Aorta (tissue), 5 donors: ENCODE results near the gene CYSRT1. TPM values are rescaled to one million over a fixed set of nuclear protein-coding genes. Genes with fewer than 3 reads are reported as not detected.

Source experiments
- ATAC-seq: fragments of 200-7000 bp; cut with Tn5 transposase; one replicate; pipeline ENCODE4 v1.9.1; 2022; ENCODE audit warnings: moderate library complexity; ENCODE audit not compliant: low FRiP score
- DNase-seq, 2 donors: peaks; one replicate each; pipeline ENCODE4 v3.0.0-alpha.2; 2020
- H3K27ac ChIP-seq, 2 donors: one replicate each; pipeline ENCODE4 v1.5.1; 2013; ENCODE audit warnings: low read length in 2 of 2, mild to moderate bottlenecking in 2 of 2, moderate library complexity in 2 of 2, control low read depth in 1 of 2, inconsistent platforms in 1 of 2, low read depth in 1 of 2
- H3K27me3 ChIP-seq, 2 donors: one replicate each; pipeline ENCODE4 v1.6.1; 2013; ENCODE audit warnings: control low read depth in 1 of 2, low read length in 1 of 2, mild to moderate bottlenecking in 1 of 2, moderate library complexity in 1 of 2; ENCODE audit not compliant: insufficient read depth in 2 of 2, control insufficient read depth in 1 of 2
- H3K36me3 ChIP-seq, 2 donors: one replicate each; pipeline ENCODE4 v1.6.1; 2013; ENCODE audit warnings: control low read depth in 1 of 2, low read length in 1 of 2, mild to moderate bottlenecking in 1 of 2; ENCODE audit not compliant: insufficient read depth in 2 of 2, control insufficient read depth in 1 of 2
- H3K4me1 ChIP-seq, 2 donors: one replicate each; pipeline ENCODE4 v1.6.1; 2013; ENCODE audit warnings: low read length in 2 of 2, control low read depth in 1 of 2, mild to moderate bottlenecking in 1 of 2, moderate library complexity in 1 of 2; ENCODE audit not compliant: insufficient read depth in 2 of 2, control insufficient read depth in 1 of 2
- H3K4me3 ChIP-seq, 2 donors: one replicate each; pipeline ENCODE4 v1.5.1; 2013; ENCODE audit warnings: low read length in 2 of 2, control low read depth in 1 of 2, mild to moderate bottlenecking in 1 of 2
- H3K9me3 ChIP-seq: one replicate; pipeline ENCODE4 v1.6.1; 2013; ENCODE audit warnings: mild to moderate bottlenecking, low read length; ENCODE audit not compliant: control insufficient read depth
- whole genome bisulfite sequencing, 2 donors: extraction: QIAGEN DNeasy Blood & Tissue Kit; methylation state at CpG; one replicate each; pipeline ENCODE4 v1.1.7; 2013; 5-methylcytosine and 5-hydroxymethylcytosine counted together
- intact Hi-C, 2 donors: fragments of 100-400 bp; cut with DNase I; formaldehyde crosslinking; loops; one replicate each; pipeline versions ENCODE4 v1.14.2 to v1.15.0; 2022
- polyA plus RNA-seq, 2 donors: library from polyadenylated mRNA; stranded (reverse); fragments of 200-250 nt; gene quantifications; one replicate each; pipeline ENCODE4 v1.2.3, GENCODE V29; 2013
- total RNA-seq, 2 donors: library from RNA; stranded (reverse); fragmentation: NEBNext Ultra II Directional; extraction: Animal tissue kit (Norgen Biotek cat#: 25700); gene quantifications; one replicate each; pipeline ENCODE4 v1.2.1, GENCODE V29; 2021
- donor health status: healthy with polysubstance abuse.
- donor health status: Bipolar disorder and iron deficiency.
- donor health status: DM: no; HTN: no; CAD: no.
- donor health status: DM: no; HTN: no; CAD: no.
- donor health status: DM: yes; HTN: yes; CAD: no.

Gene CYSRT1
- total and polyA plus RNA-seq, 4 donors: 1.1 TPM; not detected in 3

DNA sequence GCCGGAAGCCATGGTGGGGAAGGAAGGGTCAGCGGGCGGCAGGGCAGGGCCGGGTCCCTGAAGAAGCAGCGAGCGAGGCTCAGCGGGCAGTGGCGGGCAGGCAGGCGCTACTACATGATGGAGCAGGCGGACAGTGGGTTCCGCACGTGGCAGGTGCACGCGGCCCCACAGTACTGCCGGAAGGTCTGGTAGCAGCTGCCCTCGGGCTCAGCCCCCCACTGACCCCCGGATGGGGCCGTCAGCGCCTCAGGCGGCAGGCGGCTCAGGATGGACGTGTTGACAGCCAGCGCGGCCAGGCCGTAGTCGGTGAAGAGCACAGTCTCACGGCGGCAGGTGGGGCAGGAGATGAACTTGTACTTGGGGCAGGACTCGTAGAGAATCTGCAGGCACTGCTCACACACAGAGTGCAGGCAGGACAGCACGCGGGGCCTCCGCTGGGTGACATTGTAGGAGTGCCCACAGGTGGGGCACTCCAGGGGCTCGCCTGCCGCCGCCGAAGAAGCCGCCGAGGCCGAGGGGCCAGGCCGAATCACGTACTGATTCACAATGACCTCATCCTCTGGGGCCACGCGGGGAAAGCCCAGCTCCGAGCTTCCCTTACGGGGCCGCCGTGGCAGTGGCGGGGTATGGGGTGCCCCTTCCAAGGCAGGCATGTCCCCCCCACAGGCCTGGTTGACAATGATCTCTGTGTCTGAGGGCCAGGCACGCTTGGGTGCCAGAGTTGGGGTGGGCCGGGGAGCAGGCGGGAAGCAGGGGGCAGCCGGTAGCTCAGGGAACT, 4.5 kb upstream of the CYSRT1 start:
- intact Hi-C loops: no loop called here
- no peaks in the 10 kb centered on the region for H3K27me3 ChIP-seq
- ATAC-seq (no peak), DNase-seq (no peak)
- no peaks in the 10 kb centered on the region for H3K36me3 ChIP-seq
- H3K9me3 ChIP-seq: no peaks in the 10 kb centered on the region
- no peak overlapping the region for H3K4me3 ChIP-seq
- no peak overlapping the region for H3K27ac ChIP-seq
- no peaks in the 10 kb centered on the region for H3K4me1 ChIP-seq
- 93 to 94% methylated on average over 51 to 52 of the region's 52 CpGs for WGBS, 2 donors

DNA sequence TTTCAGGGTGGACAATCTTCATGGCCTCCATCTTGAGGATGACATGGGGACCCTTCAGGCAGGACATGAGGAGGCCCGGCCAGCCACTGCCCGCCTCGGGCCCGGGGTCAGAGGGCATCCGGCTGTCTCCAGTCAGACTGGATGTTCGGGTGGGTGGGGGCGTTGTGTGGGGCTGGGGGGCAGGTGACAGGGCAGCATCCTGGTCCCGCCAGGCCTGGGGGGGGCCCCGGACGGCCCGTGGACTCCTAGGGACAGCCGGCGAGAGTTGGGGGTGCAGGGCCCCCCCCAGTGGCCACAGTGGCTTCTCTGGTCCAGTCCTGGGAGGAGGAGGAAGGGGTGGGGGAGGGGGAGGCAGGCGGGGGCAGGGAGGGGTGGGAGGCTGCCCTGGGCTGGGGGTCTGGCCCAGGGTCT, 3.9 kb upstream of the CYSRT1 start:
- Histone ChIP-seq H3K36me3 (no peaks in the 10 kb centered on the region), H3K27ac (no peak overlapping the region), H3K4me3 (no peak overlapping the region), H3K27me3 (no peaks in the 10 kb centered on the region), H3K4me1 (no peaks in the 10 kb centered on the region), H3K9me3 (no peaks in the 10 kb centered on the region)
- intact Hi-C loops: no loop called here
- whole genome bisulfite sequencing, 2 donors: 90% methylated on average over 9 to 14 of the region's 14 CpGs
- ATAC-seq (no peak), DNase-seq (no peak)

DNA sequence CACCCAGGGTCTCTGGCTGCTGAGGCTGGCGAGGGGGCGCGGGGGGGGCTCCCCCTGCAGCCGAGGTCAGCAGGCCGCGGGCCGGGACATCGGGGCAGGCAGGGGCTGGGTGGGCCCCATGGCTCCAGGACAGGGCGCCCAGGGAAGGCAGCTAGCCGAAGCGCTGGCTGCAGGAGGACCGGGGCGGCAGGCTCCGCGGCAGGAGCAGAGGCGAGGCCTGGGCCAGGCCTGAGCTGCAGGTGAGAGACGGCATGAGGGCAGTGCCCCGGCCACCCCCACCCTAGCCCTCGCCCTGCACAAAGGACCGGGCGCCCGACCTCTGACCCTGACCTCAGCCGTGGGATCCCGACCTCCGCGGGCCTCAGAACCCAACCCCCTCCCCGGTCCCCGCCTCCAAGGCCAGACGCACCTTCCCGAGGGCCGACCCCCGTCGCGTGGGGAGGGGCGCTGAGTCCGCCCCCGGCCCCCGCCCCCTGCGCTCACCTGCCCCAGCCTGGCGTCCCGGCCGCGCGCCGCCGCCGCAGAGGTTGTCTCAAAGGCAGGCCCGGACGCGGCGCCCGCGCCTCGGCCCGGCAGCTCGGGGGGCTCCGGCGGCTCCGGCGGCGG, 3.4 kb upstream of the CYSRT1 start:
- intact Hi-C loops: no loop called here

DNA sequence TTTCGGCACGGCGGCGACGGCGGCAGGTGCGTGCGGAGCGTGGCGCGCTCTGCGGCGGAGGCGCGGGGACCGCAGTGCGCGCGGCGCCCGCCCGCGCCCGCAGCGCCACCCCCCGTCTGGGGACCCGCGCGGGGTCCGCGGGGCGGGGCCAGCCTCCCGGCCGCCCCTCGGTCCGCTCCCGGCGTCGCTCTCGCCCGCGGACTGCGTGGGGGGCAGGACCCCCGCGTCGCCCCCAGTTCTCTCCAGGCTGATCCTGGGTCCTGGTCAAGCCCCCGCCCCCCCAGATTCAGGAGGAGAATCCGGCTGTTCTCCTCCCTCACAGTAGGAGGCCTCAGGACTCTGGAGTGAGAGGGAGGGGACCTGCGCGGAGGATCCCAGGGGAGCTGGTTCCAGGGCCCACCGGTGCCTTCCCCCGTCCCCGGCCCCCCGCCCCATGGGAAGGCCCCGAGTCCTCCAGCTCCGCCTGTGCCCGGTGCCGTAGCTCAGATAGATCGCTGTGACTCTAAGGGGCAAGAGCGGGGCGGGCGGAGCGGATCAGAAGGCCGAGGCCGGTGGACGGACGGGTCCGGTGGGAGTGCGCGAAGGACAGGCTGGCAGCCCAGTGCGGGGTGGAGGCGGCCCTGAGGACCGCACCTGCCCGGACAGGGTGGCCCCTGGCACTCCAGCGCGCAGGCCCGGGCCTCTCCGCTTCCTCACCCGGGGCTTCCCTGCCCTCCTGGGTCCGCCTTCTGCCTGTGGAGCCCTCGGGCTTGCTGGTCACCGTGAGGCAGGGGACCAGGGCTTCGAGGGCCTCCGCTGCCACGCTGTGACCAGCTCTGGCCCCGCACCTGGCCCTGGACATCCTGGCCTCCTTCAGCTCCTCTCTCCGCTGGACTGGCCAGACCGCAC, 2.5 kb upstream of the CYSRT1 start, which contains the start of gene RNF208:
TSS of gene RNF208 (minus strand) at position 51 of the 888 bp plus-strand sequence. CDS start 1,028 bp downstream, outside the sequence.
- peak; percentile 0 for ATAC-seq
- intact Hi-C loops: no loop called here
- 4 to 6% methylated on average over 46 to 88 of the region's 88 CpGs for WGBS, 2 donors
- Histone ChIP-seq H3K4me3 (peak within 1 kb of the TSS; percentile 3 to 40), H3K4me1 (no peaks in the 10 kb centered on the region), H3K27ac (peak within 1 kb of the TSS in 1 of 2 donors; percentile 8), H3K36me3 (no peaks in the 10 kb centered on the region), H3K27me3 (no peaks in the 10 kb centered on the region), H3K9me3 (no peaks in the 10 kb centered on the region)
- DNase-seq: no peak

More for the DNA sequence above, 3.4 kb upstream of the CYSRT1 start:
- H3K9me3 ChIP-seq: no peaks in the 10 kb centered on the region
- H3K4me3 ChIP-seq: peak overlapping the region; percentile 3 to 40
- no peaks in the 10 kb centered on the region for H3K4me1 ChIP-seq
- 8 to 9% methylated on average over 39 to 61 of the region's 61 CpGs for WGBS, 2 donors
- no peaks in the 10 kb centered on the region for H3K27me3 ChIP-seq
- no peak for DNase-seq
- no peak for ATAC-seq
- no peaks in the 10 kb centered on the region for H3K36me3 ChIP-seq
- no peak overlapping the region for H3K27ac ChIP-seq

GRCh38 chr9:137223078-137223970, 1.6 kb upstream of the CYSRT1 start:
- peak overlapping the region; percentile 8 to 77 for H3K27ac ChIP-seq
- ATAC-seq (peak; percentile 95), DNase-seq (peak; percentile 98 to 99)
- H3K9me3 ChIP-seq: no peaks in the 10 kb centered on the region
- no peaks in the 10 kb centered on the region for H3K4me1 ChIP-seq
- H3K27me3 ChIP-seq: no peaks in the 10 kb centered on the region
- H3K4me3 ChIP-seq: peak overlapping the region; percentile 36 to 75
- 1 to 2% methylated on average over 51 to 63 of the region's 63 CpGs for WGBS, 2 donors
- H3K36me3 ChIP-seq: no peaks in the 10 kb centered on the region
- intact Hi-C loops: no loop called here

DNA sequence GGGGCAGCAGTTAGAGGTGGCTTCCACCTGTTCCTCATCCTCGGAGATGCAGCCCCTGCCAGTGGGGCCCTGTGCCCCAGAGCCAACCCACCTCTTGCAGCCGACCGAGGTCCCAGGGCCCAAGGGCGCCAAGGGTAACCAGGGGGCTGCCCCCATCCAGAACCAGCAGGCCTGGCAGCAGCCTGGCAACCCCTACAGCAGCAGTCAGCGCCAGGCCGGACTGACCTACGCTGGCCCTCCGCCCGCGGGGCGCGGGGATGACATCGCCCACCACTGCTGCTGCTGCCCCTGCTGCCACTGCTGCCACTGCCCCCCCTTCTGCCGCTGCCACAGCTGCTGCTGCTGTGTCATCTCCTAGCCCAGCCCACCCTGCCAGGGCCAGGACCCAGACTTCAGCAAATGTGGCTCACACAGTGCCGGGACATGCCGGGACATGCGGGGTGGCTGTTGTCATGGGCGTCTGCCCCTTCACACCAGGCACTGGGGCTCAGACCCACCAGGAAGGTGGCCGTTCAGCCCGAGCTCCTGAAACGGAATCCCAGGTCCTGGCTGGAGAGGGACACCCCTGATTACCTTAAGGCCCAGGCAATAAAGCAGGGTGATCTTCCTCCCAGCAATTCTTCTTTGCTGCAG, 841 bp downstream of the CYSRT1 start:
- Histone ChIP-seq H3K9me3 (no peaks in the 10 kb centered on the region), H3K4me1 (no peaks in the 10 kb centered on the region), H3K27me3 (no peaks in the 10 kb centered on the region), H3K36me3 (no peaks in the 10 kb centered on the region), H3K27ac (no peak overlapping the region), H3K4me3 (no peak overlapping the region)
- no peak for DNase-seq
- ATAC-seq: no peak
- 77 to 84% methylated on average over 15 to 21 of the region's 21 CpGs for WGBS, 2 donors
- intact Hi-C loops: loop anchor here in 1 of 2 donors (5.0 kb wide), 1 partner anchor 104 kb away; no protein-coding TSS in a partner anchor

DNA sequence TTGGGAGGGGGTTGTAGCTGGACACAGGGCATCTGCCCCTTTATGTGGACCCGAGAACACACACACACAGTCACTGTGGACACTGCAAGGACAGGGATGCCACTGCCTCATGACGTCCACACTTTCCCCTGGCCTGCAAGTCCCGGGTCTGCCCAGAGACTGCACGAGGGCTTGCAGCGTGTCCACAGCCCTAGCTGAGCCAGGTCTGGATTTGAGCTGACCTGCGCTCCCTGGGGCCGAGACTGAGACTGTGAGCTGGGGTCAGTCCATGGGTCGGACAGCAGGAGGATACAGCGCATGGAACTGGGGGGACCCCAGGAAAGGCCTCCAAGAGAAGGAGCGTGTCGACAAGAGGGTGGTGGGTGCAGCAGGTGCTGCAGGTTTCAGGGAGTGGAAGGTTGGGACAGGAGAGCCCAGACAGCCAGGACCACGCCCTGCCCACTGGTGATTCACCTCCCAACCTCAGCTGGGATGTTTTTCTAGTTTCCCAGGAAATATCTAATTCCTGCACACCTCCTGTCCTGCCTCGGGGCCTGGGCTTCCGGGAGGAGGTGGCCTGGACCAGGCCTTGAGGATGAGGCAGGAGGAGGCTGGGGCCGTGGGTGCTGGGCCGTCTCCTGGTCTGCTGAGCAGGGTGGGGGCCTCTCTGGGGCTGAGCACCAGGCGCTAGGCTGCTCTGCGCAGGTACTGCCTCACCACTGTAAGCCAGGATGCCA, 1.5 kb downstream of the CYSRT1 start:
- ATAC-seq (no peak), DNase-seq (no peak)
- intact Hi-C loops: loop anchor here in 1 of 2 donors (5.0 kb wide), 1 partner anchor 104 kb away; no protein-coding TSS in a partner anchor
- Histone ChIP-seq H3K27me3 (no peaks in the 10 kb centered on the region), H3K4me1 (no peaks in the 10 kb centered on the region), H3K9me3 (no peaks in the 10 kb centered on the region), H3K27ac (no peak overlapping the region), H3K36me3 (no peaks in the 10 kb centered on the region), H3K4me3 (no peak overlapping the region)
- 73 to 74% methylated on average over 18 of the region's 18 CpGs for WGBS, 2 donors
